ENCODE measurements around the gene SUV39H2. TPM values are rescaled to one million over a fixed set of nuclear protein-coding genes. Genes with fewer than 3 reads are reported as not detected.

SUV39H2 gene
- 16.1 TPM for polyA plus RNA-seq (2013)

GRCh38 chr10:14878266-14879123, at the start of gene SUV39H2:
Gene SUV39H2 (plus strand): TSS chr10:14878866. CDS start chr10:14878889, 23 bp downstream.
- ChIA-PET CTCF (interaction anchor here (0.9 to 1.4 kb wide), 4 partner anchors 17 to 28 kb away, joined by 3 to 4 read pairs (median 3); no protein-coding TSS in a partner anchor), POLR2A (interaction anchor here (0.7 to 1.0 kb wide), 5 partner anchors 11 to 81 kb away, joined by 3 to 4 read pairs (median 3); partner anchors contain the start of genes CDNF, DCLRE1C, HSPA14 and MEIG1)
- H3K4me3 ChIP-seq (ENCODE audit: control insufficient read depth in 1 of 7, extremely low read depth in 1 of 7, insufficient read depth in 4 of 7, low read depth in 2 of 7, low read length in 6 of 7): peak within 1 kb of the TSS; percentile 82 to 99 (median 97)
- no peaks in the 10 kb centered on the region for H3K27me3 ChIP-seq (replicated peaks in 2 of 5; ENCODE audit: control insufficient read depth in 4 of 5, insufficient read depth in 5 of 5, low read length in 4 of 5)
- peak; percentile 93 to 97 (median 96) for DNase-seq
- peak within 1 kb of the TSS; percentile 40 to 87 for H3K27ac ChIP-seq (ENCODE audit: insufficient read depth in 1 of 2, low read depth in 1 of 2, low read length in 2 of 2, poor library complexity in 1 of 2, severe bottlenecking in 2 of 2)
- peaks cover 5 to 27% (median 21%) of the 10 kb centered on the region in 4 experiments for H3K4me1 ChIP-seq (ENCODE audit: control extremely low read depth in 1 of 4, control insufficient read depth in 4 of 4, insufficient read depth in 4 of 4, low read length in 3 of 4)
- no peaks in the 10 kb centered on the region for H3K9me3 ChIP-seq (ENCODE audit: control extremely low read depth in 1 of 5, control insufficient read depth in 4 of 5, insufficient read depth in 2 of 5, low read depth in 1 of 5, low read length in 4 of 5)
- H3K36me3 ChIP-seq (ENCODE audit: control insufficient read depth in 4 of 4, insufficient read depth in 4 of 4, low read length in 3 of 4): peaks cover 0 to 11% (median 1%) of the 10 kb centered on the region in 4 experiments
- 0% methylated on average over 89 of the region's 102 CpGs for WGBS (ENCODE audit: insufficient coverage)

- no peak overlapping the region for H3K4me3 ChIP-seq (ENCODE audit: control insufficient read depth in 1 of 7, extremely low read depth in 1 of 7, insufficient read depth in 4 of 7, low read depth in 2 of 7, low read length in 6 of 7)
- no peak overlapping the region for H3K27ac ChIP-seq (ENCODE audit: insufficient read depth in 1 of 2, low read depth in 1 of 2, low read length in 2 of 2, poor library complexity in 1 of 2, severe bottlenecking in 2 of 2)
- H3K9me3 ChIP-seq (ENCODE audit: control extremely low read depth in 1 of 5, control insufficient read depth in 4 of 5, insufficient read depth in 2 of 5, low read depth in 1 of 5, low read length in 4 of 5): no peaks in the 10 kb centered on the region
- WGBS (ENCODE audit: insufficient coverage): 92% methylated on average over 2 of the region's 3 CpGs
- H3K36me3 ChIP-seq (ENCODE audit: control insufficient read depth in 4 of 4, insufficient read depth in 4 of 4, low read length in 3 of 4): no peaks in the 10 kb centered on the region
- ChIA-PET CTCF (interaction anchor here (1.1 kb wide), 2 partner anchors 9 to 296 kb away, joined by 5 read pairs; no protein-coding TSS in a partner anchor), POLR2A (no interaction called here)
- H3K27me3 ChIP-seq (replicated peaks in 2 of 5; ENCODE audit: control insufficient read depth in 4 of 5, insufficient read depth in 5 of 5, low read length in 4 of 5): no peaks in the 10 kb centered on the region
- peaks cover 7 to 10% (median 9%) of the 10 kb centered on the region in 4 experiments for H3K4me1 ChIP-seq (ENCODE audit: control extremely low read depth in 1 of 4, control insufficient read depth in 4 of 4, insufficient read depth in 4 of 4, low read length in 3 of 4)
- DNase-seq: no peak
These were observed 45.6 kb upstream of the SUV39H2 start for GRCh38 chr10:14833106-14833505.

GRCh38 chr10:14836208-14836607, 42.5 kb upstream of the SUV39H2 start:
- no peak for DNase-seq
- no peak overlapping the region for H3K27ac ChIP-seq (ENCODE audit: insufficient read depth in 1 of 2, low read depth in 1 of 2, low read length in 2 of 2, poor library complexity in 1 of 2, severe bottlenecking in 2 of 2)
- no peak overlapping the region for H3K4me3 ChIP-seq (ENCODE audit: control insufficient read depth in 1 of 7, extremely low read depth in 1 of 7, insufficient read depth in 4 of 7, low read depth in 2 of 7, low read length in 6 of 7)
- H3K27me3 ChIP-seq (replicated peaks in 2 of 5; ENCODE audit: control insufficient read depth in 4 of 5, insufficient read depth in 5 of 5, low read length in 4 of 5): no peaks in the 10 kb centered on the region
- WGBS (ENCODE audit: insufficient coverage): no CpG with 5 or more reads among the region's 2 CpGs
- ChIA-PET POLR2A (no interaction called here), CTCF (interaction anchor here (1.1 to 3.0 kb wide), 5 partner anchors 9 to 299 kb away, joined by 3 to 17 read pairs (median 4); no protein-coding TSS in a partner anchor)
- no peaks in the 10 kb centered on the region for H3K9me3 ChIP-seq (ENCODE audit: control extremely low read depth in 1 of 5, control insufficient read depth in 4 of 5, insufficient read depth in 2 of 5, low read depth in 1 of 5, low read length in 4 of 5)
- peaks cover 9 to 18% (median 16%) of the 10 kb centered on the region in 4 experiments for H3K4me1 ChIP-seq (ENCODE audit: control extremely low read depth in 1 of 4, control insufficient read depth in 4 of 4, insufficient read depth in 4 of 4, low read length in 3 of 4)
- peaks cover 2 to 6% (median 5%) of the 10 kb centered on the region in 4 experiments for H3K36me3 ChIP-seq (ENCODE audit: control insufficient read depth in 4 of 4, insufficient read depth in 4 of 4, low read length in 3 of 4)

- no peak for DNase-seq
- no peaks in the 10 kb centered on the region for H3K27me3 ChIP-seq (replicated peaks in 2 of 5; ENCODE audit: control insufficient read depth in 4 of 5, insufficient read depth in 5 of 5, low read length in 4 of 5)
- ChIA-PET POLR2A (interaction anchor here (0.6 kb wide), 3 partner anchors 30 to 343 kb away, joined by 3 to 6 read pairs (median 3); no protein-coding TSS in a partner anchor), CTCF (interaction anchor here (1.1 to 3.0 kb wide), 11 partner anchors 10 to 303 kb away, joined by 3 to 17 read pairs (median 3); no protein-coding TSS in a partner anchor)
- H3K9me3 ChIP-seq (ENCODE audit: control extremely low read depth in 1 of 5, control insufficient read depth in 4 of 5, insufficient read depth in 2 of 5, low read depth in 1 of 5, low read length in 4 of 5): no peaks in the 10 kb centered on the region
- peak overlapping the region; percentile 83 to 98 (median 95) for H3K4me3 ChIP-seq (ENCODE audit: control insufficient read depth in 1 of 7, extremely low read depth in 1 of 7, insufficient read depth in 4 of 7, low read depth in 2 of 7, low read length in 6 of 7)
- 41% methylated on average over 10 of the region's 14 CpGs for WGBS (ENCODE audit: insufficient coverage)
- H3K36me3 ChIP-seq (ENCODE audit: control insufficient read depth in 4 of 4, insufficient read depth in 4 of 4, low read length in 3 of 4): peaks cover 11 to 16% (median 14%) of the 10 kb centered on the region in 4 experiments
- peaks cover 9 to 18% (median 16%) of the 10 kb centered on the region in 4 experiments for H3K4me1 ChIP-seq (ENCODE audit: control extremely low read depth in 1 of 4, control insufficient read depth in 4 of 4, insufficient read depth in 4 of 4, low read length in 3 of 4)
- H3K27ac ChIP-seq (ENCODE audit: insufficient read depth in 1 of 2, low read depth in 1 of 2, low read length in 2 of 2, poor library complexity in 1 of 2, severe bottlenecking in 2 of 2): peak overlapping the region; percentile 57 to 93
These were observed 41.5 kb upstream of the SUV39H2 start for GRCh38 chr10:14837003-14837756.

- peaks cover 16 to 23% (median 21%) of the 10 kb centered on the region in 4 experiments for H3K36me3 ChIP-seq (ENCODE audit: control insufficient read depth in 4 of 4, insufficient read depth in 4 of 4, low read length in 3 of 4)
- ChIA-PET POLR2A (interaction anchor here (0.6 to 1.1 kb wide), 4 partner anchors 29 to 343 kb away, joined by 3 to 6 read pairs (median 3); no protein-coding TSS in a partner anchor), CTCF (interaction anchor here (1.1 to 3.0 kb wide), 8 partner anchors 10 to 304 kb away, joined by 3 to 17 read pairs (median 4); no protein-coding TSS in a partner anchor)
- no peaks in the 10 kb centered on the region for H3K9me3 ChIP-seq (ENCODE audit: control extremely low read depth in 1 of 5, control insufficient read depth in 4 of 5, insufficient read depth in 2 of 5, low read depth in 1 of 5, low read length in 4 of 5)
- DNase-seq: peak; percentile 99 to 100 (median 99)
- WGBS (ENCODE audit: insufficient coverage): under 1% methylated on average over 66 of the region's 72 CpGs
- H3K27ac ChIP-seq (ENCODE audit: insufficient read depth in 1 of 2, low read depth in 1 of 2, low read length in 2 of 2, poor library complexity in 1 of 2, severe bottlenecking in 2 of 2): peak within 1 kb of the TSS; percentile 84 to 93
- peaks cover 9 to 18% (median 16%) of the 10 kb centered on the region in 4 experiments for H3K4me1 ChIP-seq (ENCODE audit: control extremely low read depth in 1 of 4, control insufficient read depth in 4 of 4, insufficient read depth in 4 of 4, low read length in 3 of 4)
- H3K27me3 ChIP-seq (replicated peaks in 2 of 5; ENCODE audit: control insufficient read depth in 4 of 5, insufficient read depth in 5 of 5, low read length in 4 of 5): no peaks in the 10 kb centered on the region
- peak within 1 kb of the TSS; percentile 83 to 98 (median 95) for H3K4me3 ChIP-seq (ENCODE audit: control insufficient read depth in 1 of 7, extremely low read depth in 1 of 7, insufficient read depth in 4 of 7, low read depth in 2 of 7, low read length in 6 of 7)
These were observed 40.7 kb upstream of the SUV39H2 start, which contains the start of the genes CDNF, HSPA14 and MSANTD7 for GRCh38 chr10:14837757-14838581. Gene CDNF (minus strand): TSS chr10:14838037. CDS start chr10:14837946, 91 bp downstream. Gene HSPA14 (plus strand): TSS chr10:14838306. CDS start chr10:14838403, 97 bp downstream. Gene MSANTD7 (plus strand): TSS chr10:14838306. CDS start chr10:14842285, 3,979 bp downstream.

Data from common myeloid progenitor, CD34-positive (primary cell).